HCT116 (cell line): ENCODE results near the gene OPN4. TPM values are rescaled to one million over a fixed set of nuclear protein-coding genes. Genes with fewer than 3 reads are reported as not detected.

Experiments
- ATAC-seq: fragments of 200-7000 bp; cut with Tn5 transposase; 2 replicates; pipeline ENCODE4 v1.9.1; 2020; ENCODE audit warnings: mild to moderate bottlenecking, moderate library complexity
- BruUV-seq: library from RNA; stranded (reverse); fragments of 400-500 nt; replicated peaks from 2 replicates; lab custom pipeline; 2021; lab: Mats Ljungman, UMichigan
- CTCF ChIA-PET: fragments of 300-600 bp; sonication (Branson Sonifier 250); formaldehyde crosslinking; loops from one replicate; lab custom pipeline; 2021; ENCODE audit warnings: antibody characterized with exemption; lab: Charles Lee
- POLR2A ChIA-PET: fragments of 300-600, 350-600 bp; sonication (Branson Sonifier 250); formaldehyde crosslinking; loops from one replicate; lab custom pipeline; 2021; ENCODE audit warnings: antibody characterized with exemption; lab: Charles Lee
- RAD21 ChIA-PET, 2 experiments: fragments of 300-600 bp; sonication (Branson Sonifier 250); formaldehyde crosslinking; loops; one replicate each; lab custom pipeline; 2023; ENCODE audit warnings: low total read pairs in 2 of 2; ENCODE audit not compliant: uncharacterized antibody in 2 of 2, unreplicated experiment in 2 of 2, low non-redundant PET in 1 of 2; lab: Charles Lee
- DNase-seq: peaks from one replicate; pipeline ENCODE4 v3.0.0-alpha.2; 2010; ENCODE audit warnings: low read depth, low spot score
- H2AFZ ChIP-seq: fragments of 200-600 bp; shearing (Covaris generic), sonication (generic); 2 replicates; pipeline ENCODE4 v1.6.1; 2017; ENCODE audit warnings: low read depth, mixed run types, mixed read lengths, antibody characterized with exemption, low read length; ENCODE audit not compliant: poor library complexity, severe bottlenecking
- H3K27ac ChIP-seq: 2 replicates; pipeline ENCODE4 v1.5.1; 2012; ENCODE audit warnings: low read depth, low read length
- H3K27me3 ChIP-seq: fragments of 200-600 bp; sonication (generic); 2 replicates; pipeline ENCODE4 v1.6.1; 2016; ENCODE audit warnings: mixed run types, low read length, mixed read lengths; ENCODE audit not compliant: insufficient read depth
- H3K36me3 ChIP-seq, 2 experiments: fragments of 200-500 bp in 1 of 2; fragments of 200-600 bp in 1 of 2; sonication (Bioruptor generic) in 1 of 2; sonication (generic) in 1 of 2; 2 replicates each; pipeline versions ENCODE4 v1.5.1 to v1.6.1; 2014 to 2016; ENCODE audit warnings: low read length in 2 of 2, inconsistent platforms in 1 of 2, mixed read lengths in 1 of 2, mixed run types in 1 of 2; ENCODE audit not compliant: insufficient read depth in 2 of 2, control insufficient read depth in 1 of 2
- H3K4me1 ChIP-seq, 2 experiments: fragments of 200-600 bp in 1 of 2; sonication (generic) in 1 of 2; 2 replicates each; pipeline versions ENCODE4 v1.5.1 to v1.6.1; 2012 to 2017; ENCODE audit warnings: low read length in 2 of 2, inconsistent platforms in 1 of 2, mild to moderate bottlenecking in 1 of 2, mixed read lengths in 1 of 2, mixed run types in 1 of 2, moderate library complexity in 1 of 2; ENCODE audit not compliant: insufficient read depth in 2 of 2, control insufficient read depth in 1 of 2
- H3K4me2 ChIP-seq: fragments of 200-600 bp; sonication (generic); 2 replicates; pipeline ENCODE4 v1.6.1; 2017; ENCODE audit warnings: mixed run types, low read length, mixed read lengths
- H3K4me3 ChIP-seq, 2 experiments: fragments of 200-600 bp in 1 of 2; sonication (generic) in 1 of 2; replicated peaks in 1 of 2; 2 replicates each; pipeline ENCODE4 v1.5.1; 2011 to 2016; ENCODE audit warnings: low read length in 2 of 2, control low read depth in 1 of 2, low read depth in 1 of 2, mild to moderate bottlenecking in 1 of 2, mixed read lengths in 1 of 2, mixed run types in 1 of 2
- H3K79me2 ChIP-seq: fragments of 200-600 bp; sonication (generic); 2 replicates; pipeline ENCODE4 v1.6.1; 2017; ENCODE audit warnings: mild to moderate bottlenecking, mixed run types, low read length, moderate library complexity, mixed read lengths; ENCODE audit not compliant: insufficient read depth
- H3K9ac ChIP-seq: fragments of 200-600 bp; sonication (generic); 2 replicates; pipeline ENCODE4 v1.6.1; 2016; ENCODE audit warnings: low read length, mixed read lengths
- H3K9me2 ChIP-seq: fragments of 200-600 bp; sonication (generic), shearing (Covaris generic); 2 replicates; pipeline ENCODE4 v1.6.1; 2017; ENCODE audit warnings: mixed run types, mild to moderate bottlenecking, moderate library complexity; ENCODE audit not compliant: insufficient read depth
- H3K9me3 ChIP-seq, 2 experiments: fragments of 200-500 bp in 1 of 2; fragments of 200-600 bp in 1 of 2; sonication (Bioruptor generic) in 1 of 2; sonication (generic) in 1 of 2; 2 replicates each; pipeline ENCODE4 v1.6.1; 2014 to 2017; ENCODE audit warnings: low read length in 2 of 2, mixed read lengths in 2 of 2, inconsistent platforms in 1 of 2, low read depth in 1 of 2, mild to moderate bottlenecking in 1 of 2, mixed run types in 1 of 2, moderate library complexity in 1 of 2; ENCODE audit not compliant: control insufficient read depth in 1 of 2, insufficient read depth in 1 of 2
- H4K20me1 ChIP-seq: fragments of 200-600 bp; sonication (generic), shearing (Covaris generic); 2 replicates; pipeline ENCODE4 v1.6.1; 2017; ENCODE audit warnings: mixed run types, mild to moderate bottlenecking, moderate library complexity; ENCODE audit not compliant: insufficient read depth
- EGR1 ChIP-seq: IDR thresholded peaks from 2 replicates; pipeline ENCODE4 v1.6.1; 2012; ENCODE audit warnings: low read depth
- ELF1 ChIP-seq: IDR thresholded peaks from 2 replicates; pipeline ENCODE4 v1.6.1; 2012; ENCODE audit warnings: low read depth, borderline replicate concordance
- POLR2AphosphoS5 ChIP-seq: IDR thresholded peaks from 2 replicates; pipeline ENCODE4 v1.6.1; 2011; ENCODE audit warnings: mild to moderate bottlenecking, low read depth, low read length, moderate library complexity
- TCF7L2 ChIP-seq: IDR thresholded peaks from 2 replicates; pipeline ENCODE4 v1.7.0; 2011; ENCODE audit warnings: borderline replicate concordance, inconsistent platforms; ENCODE audit not compliant: insufficient read depth, insufficient read length; ENCODE audit errors: extremely low read depth
- intact Hi-C: fragments of 100-400 bp; cut with micrococcal nuclease; formaldehyde crosslinking; loops from 2 replicates; pipeline ENCODE4 v1.10.0; 2022
- total RNA-seq: library from RNA; stranded (reverse); gene quantifications from one replicate; pipeline ENCODE4 v1.2.1, GENCODE V29; 2021; ENCODE audit not compliant: unreplicated experiment
- TF ChIP-seq, protein P1 (sequence below), 3 experiments: fragments of 200-600 bp in 1 of 3; sonication (generic) in 1 of 3; IDR thresholded peaks in 2 of 3; conservative IDR thresholded peaks in 1 of 3; 2 replicates each; pipeline ENCODE4 v1.5.1; 2012 to 2017; ENCODE audit warnings: low read depth in 2 of 3, low read length in 2 of 3, antibody characterized with exemption in 1 of 3, borderline replicate concordance in 1 of 3, control low read depth in 1 of 3, mild to moderate bottlenecking in 1 of 3, mixed read lengths in 1 of 3, mixed run types in 1 of 3, moderate library complexity in 1 of 3; ENCODE audit not compliant: insufficient read depth in 1 of 3

Gene OPN4
- total RNA-seq, 1 experiment from 2014 or later = not detected

DNA sequence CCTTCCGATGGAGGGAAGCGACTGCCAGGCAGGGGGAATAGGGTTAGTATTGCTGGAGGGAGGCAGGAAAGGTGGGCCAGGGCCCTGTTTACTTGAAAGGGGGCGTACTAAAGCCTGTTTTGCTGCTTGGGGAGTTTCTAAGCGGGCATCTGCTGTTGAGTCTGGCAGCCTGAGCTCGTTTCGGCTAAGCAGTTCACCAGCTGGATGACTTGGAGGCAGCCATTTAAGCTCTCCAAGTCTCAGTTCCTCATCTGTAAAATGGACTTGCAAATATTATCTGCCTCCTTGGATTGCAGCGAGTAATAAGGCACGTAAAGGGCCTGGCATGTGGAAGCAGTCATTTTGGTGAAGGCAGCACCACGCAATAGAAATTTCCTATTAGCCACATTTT, 58.0 kb downstream of the OPN4 start:
- RAD21 ChIA-PET = no interaction called here
- Histone ChIP-seq H3K9ac (peak overlapping the region; percentile 84), H3K27ac (peak overlapping the region; percentile 98), H2AFZ (peak overlapping the region; percentile 77), H3K4me1 (peaks cover 8 to 19% of the 10 kb centered on the region in 2 experiments; a peak in 3 of 4 replicates), H3K36me3 (no peaks in the 10 kb centered on the region), H3K9me3 (no peaks in the 10 kb centered on the region), H4K20me1 (no peaks in the 10 kb centered on the region), H3K27me3 (no peaks in the 10 kb centered on the region), H3K79me2 (no peaks in the 10 kb centered on the region), H3K4me2 (peak overlapping the region; percentile 99), H3K4me3 (peak overlapping the region; percentile 63 to 87), H3K9me2 (no peaks in the 10 kb centered on the region)
- TF ChIP-seq ELF1 (no peak), POLR2AphosphoS5 (no peak), EGR1 (no peak), TCF7L2 (no peak)
- TF ChIP-seq, protein P1, sequence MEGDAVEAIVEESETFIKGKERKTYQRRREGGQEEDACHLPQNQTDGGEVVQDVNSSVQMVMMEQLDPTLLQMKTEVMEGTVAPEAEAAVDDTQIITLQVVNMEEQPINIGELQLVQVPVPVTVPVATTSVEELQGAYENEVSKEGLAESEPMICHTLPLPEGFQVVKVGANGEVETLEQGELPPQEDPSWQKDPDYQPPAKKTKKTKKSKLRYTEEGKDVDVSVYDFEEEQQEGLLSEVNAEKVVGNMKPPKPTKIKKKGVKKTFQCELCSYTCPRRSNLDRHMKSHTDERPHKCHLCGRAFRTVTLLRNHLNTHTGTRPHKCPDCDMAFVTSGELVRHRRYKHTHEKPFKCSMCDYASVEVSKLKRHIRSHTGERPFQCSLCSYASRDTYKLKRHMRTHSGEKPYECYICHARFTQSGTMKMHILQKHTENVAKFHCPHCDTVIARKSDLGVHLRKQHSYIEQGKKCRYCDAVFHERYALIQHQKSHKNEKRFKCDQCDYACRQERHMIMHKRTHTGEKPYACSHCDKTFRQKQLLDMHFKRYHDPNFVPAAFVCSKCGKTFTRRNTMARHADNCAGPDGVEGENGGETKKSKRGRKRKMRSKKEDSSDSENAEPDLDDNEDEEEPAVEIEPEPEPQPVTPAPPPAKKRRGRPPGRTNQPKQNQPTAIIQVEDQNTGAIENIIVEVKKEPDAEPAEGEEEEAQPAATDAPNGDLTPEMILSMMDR (IDR thresholded peaks at IDR 0.05 in 2 of 3, conservative IDR thresholded peaks at IDR 0.05 in 1 of 3; ENCODE audit: borderline replicate concordance in 1 of 3, insufficient read depth in 1 of 3, low read depth in 2 of 3, low read length in 2 of 3) = no peak
- intact Hi-C loops = loop anchor here (5.0 kb wide), 2 partner anchors 185 to 250 kb away; no protein-coding TSS in a partner anchor
- TSS peak; percentile 90 for BruUV-seq
- ATAC-seq (no peak; the same call in 1 of the 2 replicates), DNase-seq (no peak)
- CTCF ChIA-PET = interaction anchor here (0.6 kb wide), 1 partner anchor 45 kb away, joined by 3 read pairs; no protein-coding TSS in a partner anchor
- POLR2A ChIA-PET = interaction anchor here (0.7 kb wide), 1 partner anchor 139 kb away, joined by 3 read pairs; no protein-coding TSS in a partner anchor
